ENCODE data around the gene ZCCHC24. TPM values are rescaled to one million over a fixed set of nuclear protein-coding genes. Genes with fewer than 3 reads are reported as not detected.

ZCCHC24 gene
- total and polyA plus RNA-seq, 4 donors = 7.8 to 23.9 (median 14.8) TPM

DNA sequence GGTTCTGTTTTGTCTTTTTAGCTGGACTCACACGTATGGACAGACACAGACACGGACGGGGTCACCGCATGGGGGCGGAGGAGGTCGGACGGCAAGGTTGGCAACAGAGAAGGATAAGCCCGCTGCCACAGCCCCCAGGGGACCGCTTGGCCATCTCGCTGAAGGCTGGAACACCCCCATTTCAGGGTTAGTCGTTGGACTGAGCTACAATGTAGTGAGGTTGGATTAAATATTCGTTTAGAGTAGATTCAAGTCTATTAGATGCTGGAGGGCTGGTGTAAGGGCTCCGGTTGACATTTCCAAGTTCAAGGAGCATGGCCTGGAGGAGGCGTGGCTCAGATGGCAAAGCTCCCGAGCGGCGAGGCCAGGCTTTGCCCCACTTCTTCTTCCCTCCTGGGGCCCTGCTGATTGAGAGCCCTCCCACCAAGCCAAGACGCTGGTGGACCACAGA, 62.9 kb downstream of the ZCCHC24 start:
- no peak for DNase-seq (ENCODE audit: low spot score)

DNA sequence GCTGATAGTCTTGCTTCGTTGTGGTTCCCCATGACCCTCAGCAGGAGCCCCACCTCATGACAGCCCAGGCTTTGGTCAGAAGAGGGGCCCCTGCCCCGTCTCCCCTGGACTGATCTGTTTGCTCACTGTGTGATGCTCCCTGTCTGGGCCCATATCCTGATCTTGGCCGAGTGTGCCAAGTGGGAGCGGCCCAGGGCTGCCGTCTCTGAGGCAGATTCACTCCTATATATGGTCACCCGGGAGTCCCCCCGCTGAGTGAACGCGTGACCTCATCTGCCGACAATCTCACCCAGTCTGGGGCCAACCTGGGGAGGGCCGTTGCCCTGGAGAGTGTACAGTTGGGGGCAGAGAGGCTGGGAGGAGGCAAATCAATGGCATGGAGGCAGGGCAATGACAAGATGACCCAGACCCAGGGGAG, 63.6 kb downstream of the ZCCHC24 start:
- Histone ChIP-seq H3K4me1 (ENCODE audit: control insufficient read depth in 4 of 4, insufficient read depth in 4 of 4, low read length in 3 of 4) (peaks cover 11 to 60% (median 29%) of the 10 kb centered on the region in 4 donors), H3K36me3 (ENCODE audit: control insufficient read depth in 4 of 4, insufficient read depth in 3 of 4, low read depth in 1 of 4, low read length in 3 of 4) (peaks cover 0 to 12% (median 5%) of the 10 kb centered on the region in 4 donors), H3K27ac (ENCODE audit: low read depth in 1 of 2, low read length in 2 of 2) (peak overlapping the region; percentile 96 to 99), H3K9me3 (ENCODE audit: control insufficient read depth in 4 of 4, low read length in 3 of 4) (no peaks in the 10 kb centered on the region), H3K27me3 (ENCODE audit: control insufficient read depth in 4 of 4, insufficient read depth in 4 of 4, low read length in 3 of 4) (no peaks in the 10 kb centered on the region), H3K9ac (ENCODE audit: low read depth in 1 of 2, low read length in 2 of 2) (no peak overlapping the region), H3K4me3 (ENCODE audit: low read depth in 1 of 3, low read length in 3 of 3) (no peak overlapping the region)
- peak; percentile 40 for DNase-seq (ENCODE audit: low spot score)
- WGBS = 36% methylated on average over 11 of the region's 11 CpGs
- TF ChIP-seq NR2F2 (IDR thresholded peaks at IDR 0.05) (peak; percentile 65), FOXA2 (IDR thresholded peaks at IDR 0.05) (no peak), JUND (IDR thresholded peaks at IDR 0.05) (peak; percentile 35 to 58), EGR1 (IDR thresholded peaks at IDR 0.05; ENCODE audit: low read depth in 2 of 2) (no peak), GABPA (IDR thresholded peaks at IDR 0.05 in 1 of 2, conservative IDR thresholded peaks at IDR 0.05 in 1 of 2) (no peak), RXRA (IDR thresholded peaks at IDR 0.05) (peak; percentile 68 to 89)
- TF ChIP-seq, protein P1, sequence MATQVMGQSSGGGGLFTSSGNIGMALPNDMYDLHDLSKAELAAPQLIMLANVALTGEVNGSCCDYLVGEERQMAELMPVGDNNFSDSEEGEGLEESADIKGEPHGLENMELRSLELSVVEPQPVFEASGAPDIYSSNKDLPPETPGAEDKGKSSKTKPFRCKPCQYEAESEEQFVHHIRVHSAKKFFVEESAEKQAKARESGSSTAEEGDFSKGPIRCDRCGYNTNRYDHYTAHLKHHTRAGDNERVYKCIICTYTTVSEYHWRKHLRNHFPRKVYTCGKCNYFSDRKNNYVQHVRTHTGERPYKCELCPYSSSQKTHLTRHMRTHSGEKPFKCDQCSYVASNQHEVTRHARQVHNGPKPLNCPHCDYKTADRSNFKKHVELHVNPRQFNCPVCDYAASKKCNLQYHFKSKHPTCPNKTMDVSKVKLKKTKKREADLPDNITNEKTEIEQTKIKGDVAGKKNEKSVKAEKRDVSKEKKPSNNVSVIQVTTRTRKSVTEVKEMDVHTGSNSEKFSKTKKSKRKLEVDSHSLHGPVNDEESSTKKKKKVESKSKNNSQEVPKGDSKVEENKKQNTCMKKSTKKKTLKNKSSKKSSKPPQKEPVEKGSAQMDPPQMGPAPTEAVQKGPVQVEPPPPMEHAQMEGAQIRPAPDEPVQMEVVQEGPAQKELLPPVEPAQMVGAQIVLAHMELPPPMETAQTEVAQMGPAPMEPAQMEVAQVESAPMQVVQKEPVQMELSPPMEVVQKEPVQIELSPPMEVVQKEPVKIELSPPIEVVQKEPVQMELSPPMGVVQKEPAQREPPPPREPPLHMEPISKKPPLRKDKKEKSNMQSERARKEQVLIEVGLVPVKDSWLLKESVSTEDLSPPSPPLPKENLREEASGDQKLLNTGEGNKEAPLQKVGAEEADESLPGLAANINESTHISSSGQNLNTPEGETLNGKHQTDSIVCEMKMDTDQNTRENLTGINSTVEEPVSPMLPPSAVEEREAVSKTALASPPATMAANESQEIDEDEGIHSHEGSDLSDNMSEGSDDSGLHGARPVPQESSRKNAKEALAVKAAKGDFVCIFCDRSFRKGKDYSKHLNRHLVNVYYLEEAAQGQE (IDR thresholded peaks at IDR 0.05) = peak; percentile 4
- TF ChIP-seq, protein P2, sequence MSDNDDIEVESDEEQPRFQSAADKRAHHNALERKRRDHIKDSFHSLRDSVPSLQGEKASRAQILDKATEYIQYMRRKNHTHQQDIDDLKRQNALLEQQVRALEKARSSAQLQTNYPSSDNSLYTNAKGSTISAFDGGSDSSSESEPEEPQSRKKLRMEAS (IDR thresholded peaks at IDR 0.05) = no peak
- TF ChIP-seq, protein P3, sequence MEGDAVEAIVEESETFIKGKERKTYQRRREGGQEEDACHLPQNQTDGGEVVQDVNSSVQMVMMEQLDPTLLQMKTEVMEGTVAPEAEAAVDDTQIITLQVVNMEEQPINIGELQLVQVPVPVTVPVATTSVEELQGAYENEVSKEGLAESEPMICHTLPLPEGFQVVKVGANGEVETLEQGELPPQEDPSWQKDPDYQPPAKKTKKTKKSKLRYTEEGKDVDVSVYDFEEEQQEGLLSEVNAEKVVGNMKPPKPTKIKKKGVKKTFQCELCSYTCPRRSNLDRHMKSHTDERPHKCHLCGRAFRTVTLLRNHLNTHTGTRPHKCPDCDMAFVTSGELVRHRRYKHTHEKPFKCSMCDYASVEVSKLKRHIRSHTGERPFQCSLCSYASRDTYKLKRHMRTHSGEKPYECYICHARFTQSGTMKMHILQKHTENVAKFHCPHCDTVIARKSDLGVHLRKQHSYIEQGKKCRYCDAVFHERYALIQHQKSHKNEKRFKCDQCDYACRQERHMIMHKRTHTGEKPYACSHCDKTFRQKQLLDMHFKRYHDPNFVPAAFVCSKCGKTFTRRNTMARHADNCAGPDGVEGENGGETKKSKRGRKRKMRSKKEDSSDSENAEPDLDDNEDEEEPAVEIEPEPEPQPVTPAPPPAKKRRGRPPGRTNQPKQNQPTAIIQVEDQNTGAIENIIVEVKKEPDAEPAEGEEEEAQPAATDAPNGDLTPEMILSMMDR (IDR thresholded peaks at IDR 0.05; ENCODE audit: low read depth, low read length, missing input control) = no peak

More for the DNA sequence above, 62.9 kb downstream of the ZCCHC24 start:
- Histone ChIP-seq H3K9me3 (ENCODE audit: control insufficient read depth in 4 of 4, low read length in 3 of 4) (no peaks in the 10 kb centered on the region), H3K27me3 (ENCODE audit: control insufficient read depth in 4 of 4, insufficient read depth in 4 of 4, low read length in 3 of 4) (no peaks in the 10 kb centered on the region), H3K9ac (ENCODE audit: low read depth in 1 of 2, low read length in 2 of 2) (no peak overlapping the region), H3K4me3 (ENCODE audit: low read depth in 1 of 3, low read length in 3 of 3) (no peak overlapping the region), H3K4me1 (ENCODE audit: control insufficient read depth in 4 of 4, insufficient read depth in 4 of 4, low read length in 3 of 4) (peaks cover 11 to 60% (median 29%) of the 10 kb centered on the region in 4 donors), H3K36me3 (ENCODE audit: control insufficient read depth in 4 of 4, insufficient read depth in 3 of 4, low read depth in 1 of 4, low read length in 3 of 4) (peaks cover 0 to 17% (median 5%) of the 10 kb centered on the region in 4 donors), H3K27ac (ENCODE audit: low read depth in 1 of 2, low read length in 2 of 2) (peak overlapping the region; percentile 96 to 99)
- WGBS = 68% methylated on average over 18 of the region's 18 CpGs
- TF ChIP-seq FOXA1 (IDR thresholded peaks at IDR 0.05) (no peak), GABPA (IDR thresholded peaks at IDR 0.05 in 1 of 2, conservative IDR thresholded peaks at IDR 0.05 in 1 of 2) (no peak), NR2F2 (IDR thresholded peaks at IDR 0.05) (no peak), HNF4A (conservative IDR thresholded peaks at IDR 0.05) (no peak), HNF4G (IDR thresholded peaks at IDR 0.05) (no peak), FOXA2 (IDR thresholded peaks at IDR 0.05) (no peak), RXRA (IDR thresholded peaks at IDR 0.05) (no peak)
- TF ChIP-seq, protein P1 (IDR thresholded peaks at IDR 0.05) = no peak
- TF ChIP-seq, protein P3 (IDR thresholded peaks at IDR 0.05; ENCODE audit: low read depth, low read length, missing input control) = no peak
- TF ChIP-seq, protein P4, sequence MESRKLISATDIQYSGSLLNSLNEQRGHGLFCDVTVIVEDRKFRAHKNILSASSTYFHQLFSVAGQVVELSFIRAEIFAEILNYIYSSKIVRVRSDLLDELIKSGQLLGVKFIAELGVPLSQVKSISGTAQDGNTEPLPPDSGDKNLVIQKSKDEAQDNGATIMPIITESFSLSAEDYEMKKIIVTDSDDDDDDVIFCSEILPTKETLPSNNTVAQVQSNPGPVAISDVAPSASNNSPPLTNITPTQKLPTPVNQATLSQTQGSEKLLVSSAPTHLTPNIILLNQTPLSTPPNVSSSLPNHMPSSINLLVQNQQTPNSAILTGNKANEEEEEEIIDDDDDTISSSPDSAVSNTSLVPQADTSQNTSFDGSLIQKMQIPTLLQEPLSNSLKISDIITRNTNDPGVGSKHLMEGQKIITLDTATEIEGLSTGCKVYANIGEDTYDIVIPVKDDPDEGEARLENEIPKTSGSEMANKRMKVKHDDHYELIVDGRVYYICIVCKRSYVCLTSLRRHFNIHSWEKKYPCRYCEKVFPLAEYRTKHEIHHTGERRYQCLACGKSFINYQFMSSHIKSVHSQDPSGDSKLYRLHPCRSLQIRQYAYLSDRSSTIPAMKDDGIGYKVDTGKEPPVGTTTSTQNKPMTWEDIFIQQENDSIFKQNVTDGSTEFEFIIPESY (IDR thresholded peaks at IDR 0.05) = no peak

Data from liver (tissue), 9 donors.